Fibroblast of mammary gland (primary cell): ENCODE measurements around the gene ADAMTS14.
A peak's percentile ranks its signal among the peaks of the same experiment; 100 is the strongest.

Experiments
- DNase-seq: peaks from one replicate; pipeline ENCODE4 v3.0.0-alpha.2; 2010; ENCODE audit warnings: low read depth
- H3K4me3 ChIP-seq: 2 replicates; pipeline ENCODE4 v1.5.1; 2011; ENCODE audit warnings: low read depth, mild to moderate bottlenecking, low read length, moderate library complexity; ENCODE audit not compliant: control insufficient read depth
- CTCF ChIP-seq: conservative IDR thresholded peaks from 2 replicates; pipeline ENCODE4 v1.5.1; 2011; ENCODE audit warnings: low read depth, low read length, inconsistent platforms; ENCODE audit not compliant: control insufficient read depth, insufficient read depth

ADAMTS14 gene

GRCh38 chr10:70786799-70787415, 114.6 kb downstream of the ADAMTS14 start:
- no peak for TF ChIP-seq CTCF
- peak; percentile 22 for DNase-seq
- H3K4me3 ChIP-seq: no peak overlapping the region

- H3K4me3 ChIP-seq: no peak overlapping the region
- DNase-seq: no peak
- TF ChIP-seq CTCF: no peak
Measured at GRCh38 chr10:70791386-70792039, 119.2 kb downstream of the ADAMTS14 start.

GRCh38 chr10:70795613-70796012, 123.3 kb downstream of the ADAMTS14 start:
- no peak for DNase-seq
- no peak overlapping the region for H3K4me3 ChIP-seq
- TF ChIP-seq CTCF: no peak

GRCh38 chr10:70797840-70798239, 125.5 kb downstream of the ADAMTS14 start:
- no peak overlapping the region for H3K4me3 ChIP-seq
- no peak for TF ChIP-seq CTCF
- DNase-seq: no peak

GRCh38 chr10:70799124-70799523, 126.8 kb downstream of the ADAMTS14 start:
- TF ChIP-seq CTCF: no peak
- no peak overlapping the region for H3K4me3 ChIP-seq
- no peak for DNase-seq

GRCh38 chr10:70801854-70802253, 129.5 kb downstream of the ADAMTS14 start:
- no peak for DNase-seq
- no peak for TF ChIP-seq CTCF
- no peak overlapping the region for H3K4me3 ChIP-seq

GRCh38 chr10:70803775-70804420, 131.6 kb downstream of the ADAMTS14 start:
- no peak for DNase-seq
- no peak overlapping the region for H3K4me3 ChIP-seq
- TF ChIP-seq CTCF: no peak
